GM23338 (cell line): ENCODE results near the gene DFFB. TPM values are rescaled to one million over a fixed set of nuclear protein-coding genes. Genes with fewer than 3 reads are reported as not detected.

ENCODE experiments used
- ATAC-seq: fragments of 200-7000 bp; cut with Tn5 transposase; 3 replicates; pipeline ENCODE4 v1.9.1; 2020
- DNase-seq: peaks from one replicate; pipeline ENCODE4 v3.0.0-alpha.2; 2015; ENCODE audit warnings: low spot score
- H2AFZ ChIP-seq: fragments of 200-600 bp; sonication (generic); 2 replicates; pipeline ENCODE4 v1.8.0; 2016; ENCODE audit warnings: antibody characterized with exemption, mild to moderate bottlenecking, moderate library complexity
- H3F3A ChIP-seq: fragments of 200-600 bp; sonication (generic); replicated peaks from 2 replicates; pipeline ENCODE4 v1.8.0; 2017; ENCODE audit warnings: antibody characterized with exemption, mixed run types, low read depth
- H3K27ac ChIP-seq: fragments of 200-600 bp; sonication (generic); 2 replicates; pipeline ENCODE4 v1.6.1; 2016; ENCODE audit warnings: low read depth
- H3K27me3 ChIP-seq: fragments of 200-600 bp; sonication (generic); 2 replicates; pipeline ENCODE4 v1.8.0; 2016; ENCODE audit warnings: mild to moderate bottlenecking, mixed run types, moderate library complexity; ENCODE audit not compliant: insufficient read depth
- H3K36me3 ChIP-seq: fragments of 200-600 bp; sonication (generic); 2 replicates; pipeline ENCODE4 v1.8.0; 2016; ENCODE audit warnings: mild to moderate bottlenecking; ENCODE audit not compliant: insufficient read depth
- H3K4me1 ChIP-seq: fragments of 200-600 bp; sonication (generic); 2 replicates; pipeline ENCODE4 v1.8.0; 2016; ENCODE audit warnings: mild to moderate bottlenecking, moderate library complexity; ENCODE audit not compliant: insufficient read depth
- H3K4me2 ChIP-seq: fragments of 200-600 bp; sonication (generic); 2 replicates; pipeline ENCODE4 v1.7.1; 2017; ENCODE audit warnings: mixed run types
- H3K4me3 ChIP-seq: fragments of 200-600 bp; sonication (generic); 2 replicates; pipeline ENCODE4 v1.6.1; 2016; ENCODE audit warnings: mixed run types
- H3K79me2 ChIP-seq: fragments of 200-600 bp; sonication (generic); replicated peaks from 2 replicates; pipeline ENCODE4 v1.8.0; 2017; ENCODE audit warnings: mild to moderate bottlenecking; ENCODE audit not compliant: insufficient read depth
- H3K9me2 ChIP-seq: fragments of 200-600 bp; sonication (generic); 2 replicates; pipeline ENCODE4 v1.8.0; 2017; ENCODE audit not compliant: insufficient read depth
- H4K20me1 ChIP-seq: fragments of 200-600 bp; sonication (generic); replicated peaks from 2 replicates; pipeline ENCODE4 v1.8.0; 2017; ENCODE audit warnings: mild to moderate bottlenecking; ENCODE audit not compliant: insufficient read depth
- H3K27ac Mint-ChIP-seq: 2 replicates; pipeline ENCODE4 v1.8.0; 2020; ENCODE audit warnings: inconsistent platforms, mild to moderate bottlenecking, moderate library complexity, mixed read lengths
- H3K27me3 Mint-ChIP-seq: 3 replicates; pipeline ENCODE4 v1.8.0; 2022; ENCODE audit warnings: low read depth, mild to moderate bottlenecking, moderate library complexity, mixed read lengths, inconsistent platforms; ENCODE audit not compliant: insufficient read depth, poor library complexity
- H3K36me3 Mint-ChIP-seq: 3 replicates; pipeline ENCODE4 v1.8.0; 2021; ENCODE audit warnings: low read depth, mild to moderate bottlenecking, inconsistent platforms, moderate library complexity, mixed read lengths
- H3K4me1 Mint-ChIP-seq: 3 replicates; pipeline ENCODE4 v1.8.0; 2020; ENCODE audit warnings: mild to moderate bottlenecking, inconsistent platforms, mixed read lengths
- H3K4me3 Mint-ChIP-seq: 3 replicates; pipeline ENCODE4 v1.8.0; 2021; ENCODE audit warnings: moderate library complexity, mild to moderate bottlenecking, inconsistent platforms, mixed read lengths
- H3K9me3 Mint-ChIP-seq: 3 replicates; pipeline ENCODE4 v1.8.0; 2020; ENCODE audit warnings: moderate library complexity, mild to moderate bottlenecking, inconsistent platforms, mixed read lengths
- CREB1 ChIP-seq: fragments of 250-450 bp; sonication (Bioruptor Pico); IDR thresholded peaks from 2 replicates; pipeline ENCODE4 v1.5.0; 2020; ENCODE audit warnings: low read depth, mild to moderate bottlenecking, moderate library complexity
- ETS1 ChIP-seq: IDR thresholded peaks from 2 replicates; pipeline ENCODE4 v1.6.1; 2016; ENCODE audit warnings: antibody characterized with exemption
- EZH2 ChIP-seq: fragments of 200-600 bp; sonication (generic); IDR thresholded peaks from one replicate; pipeline ENCODE4 v1.8.0; 2017; ENCODE audit warnings: antibody characterized with exemption, mild to moderate bottlenecking, low read depth; ENCODE audit not compliant: unreplicated experiment
- EZH2phosphoT487 ChIP-seq: fragments of 200-600 bp; sonication (generic); IDR thresholded peaks from one replicate; pipeline ENCODE4 v1.8.1; 2018; ENCODE audit warnings: antibody characterized with exemption; ENCODE audit not compliant: unreplicated experiment
- JUNB ChIP-seq: IDR thresholded peaks from one replicate; pipeline ENCODE4 v1.6.1; 2016; ENCODE audit warnings: antibody characterized with exemption; ENCODE audit not compliant: unreplicated experiment
- NANOG ChIP-seq: IDR thresholded peaks from 2 replicates; pipeline ENCODE4 v1.6.1; 2016; ENCODE audit warnings: antibody characterized with exemption, borderline replicate concordance
- POLR2AphosphoS5 ChIP-seq: IDR thresholded peaks from 2 replicates; pipeline ENCODE4 v1.6.1; 2016; ENCODE audit warnings: antibody characterized with exemption, low read depth
- STAT1 ChIP-seq: IDR thresholded peaks from one replicate; pipeline ENCODE4 v1.6.1; 2016; ENCODE audit warnings: antibody characterized with exemption; ENCODE audit not compliant: unreplicated experiment
- ZNF114 ChIP-seq: fragments of 250-450 bp; sonication (Bioruptor Pico); IDR thresholded peaks from 2 replicates; pipeline ENCODE4 v1.5.0; 2020; ENCODE audit warnings: mild to moderate bottlenecking, moderate library complexity
- ZNF331 ChIP-seq: fragments of 250-450 bp; sonication (Bioruptor Pico); IDR thresholded peaks from 2 replicates; pipeline ENCODE4 v1.5.0; 2020; ENCODE audit warnings: low read depth, mild to moderate bottlenecking, moderate library complexity
- polyA plus RNA-seq: library from polyadenylated mRNA; unstranded; fragments of >200 nt; fragmentation: Nextera tagmentation; extraction: Ambion mirVana; gene quantifications from 2 replicates; pipeline ENCODE4 v1.2.1, GENCODE V29; 2016
- total RNA-seq: library from RNA; depleted of rRNA; stranded (reverse); fragments of >200 nt; shearing (Covaris generic); gene quantifications from 2 replicates; pipeline ENCODE4 v1.2.3, GENCODE V29; 2014
- TF ChIP-seq, protein P1 (sequence below): fragments of 250-450 bp; sonication (Bioruptor Pico); IDR thresholded peaks from 2 replicates; pipeline ENCODE4 v1.5.0; 2020; ENCODE audit warnings: mild to moderate bottlenecking, moderate library complexity
- TF ChIP-seq, protein P2 (sequence below), 2 experiments: fragments of 200-600 bp in 1 of 2; sonication (generic) in 1 of 2; conservative IDR thresholded peaks; 2 replicates each; pipeline versions ENCODE4 v1.5.1 to v1.6.1; 2016 to 2017; ENCODE audit warnings: antibody characterized with exemption in 2 of 2, low read depth in 2 of 2, mild to moderate bottlenecking in 2 of 2, moderate library complexity in 1 of 2
- TF ChIP-seq, protein P3 (sequence below): IDR thresholded peaks from one replicate; pipeline ENCODE4 v1.6.1; 2018; ENCODE audit warnings: antibody characterized with exemption; ENCODE audit not compliant: unreplicated experiment

The DFFB gene
- total and polyA plus RNA-seq, 2 experiments from 2014 or later: 6.5 to 18.1 TPM

- H3K4me3 Mint-ChIP-seq: no peak overlapping the region
- Histone ChIP-seq H3K27me3 (no peaks in the 10 kb centered on the region), H3K79me2 (no peaks in the 10 kb centered on the region), H3K4me2 (no peak overlapping the region), H2AFZ (no peak overlapping the region), H3K4me1 (no peaks in the 10 kb centered on the region), H3K4me3 (no peak overlapping the region), H3K36me3 (no peaks in the 10 kb centered on the region), H3K27ac (no peak overlapping the region), H3K9me2 (no peaks in the 10 kb centered on the region), H4K20me1 (no peaks in the 10 kb centered on the region), H3F3A (peaks cover under 1% of the 10 kb centered on the region; the same call in 1 of the 2 replicates)
- peaks cover 11% of the 10 kb centered on the region for H3K27me3 Mint-ChIP-seq
- no peak for ATAC-seq
- H3K27ac Mint-ChIP-seq: no peak overlapping the region
- peaks cover under 1% of the 10 kb centered on the region; the same call in 1 of the 3 replicates for H3K9me3 Mint-ChIP-seq
- DNase-seq: peak; percentile 9
- H3K4me1 Mint-ChIP-seq: peaks cover 20% of the 10 kb centered on the region
- no peaks in the 10 kb centered on the region; the same call in 2 of the 3 replicates for H3K36me3 Mint-ChIP-seq
- TF ChIP-seq JUNB (no peak), POLR2AphosphoS5 (no peak), NANOG (no peak), STAT1 (no peak), EZH2 (no peak), ZNF331 (CRISPR knock-in tag) (no peak), ETS1 (no peak), CREB1 (CRISPR knock-in tag) (no peak), EZH2phosphoT487 (no peak), ZNF114 (CRISPR knock-in tag) (no peak)
- TF ChIP-seq, protein P1, sequence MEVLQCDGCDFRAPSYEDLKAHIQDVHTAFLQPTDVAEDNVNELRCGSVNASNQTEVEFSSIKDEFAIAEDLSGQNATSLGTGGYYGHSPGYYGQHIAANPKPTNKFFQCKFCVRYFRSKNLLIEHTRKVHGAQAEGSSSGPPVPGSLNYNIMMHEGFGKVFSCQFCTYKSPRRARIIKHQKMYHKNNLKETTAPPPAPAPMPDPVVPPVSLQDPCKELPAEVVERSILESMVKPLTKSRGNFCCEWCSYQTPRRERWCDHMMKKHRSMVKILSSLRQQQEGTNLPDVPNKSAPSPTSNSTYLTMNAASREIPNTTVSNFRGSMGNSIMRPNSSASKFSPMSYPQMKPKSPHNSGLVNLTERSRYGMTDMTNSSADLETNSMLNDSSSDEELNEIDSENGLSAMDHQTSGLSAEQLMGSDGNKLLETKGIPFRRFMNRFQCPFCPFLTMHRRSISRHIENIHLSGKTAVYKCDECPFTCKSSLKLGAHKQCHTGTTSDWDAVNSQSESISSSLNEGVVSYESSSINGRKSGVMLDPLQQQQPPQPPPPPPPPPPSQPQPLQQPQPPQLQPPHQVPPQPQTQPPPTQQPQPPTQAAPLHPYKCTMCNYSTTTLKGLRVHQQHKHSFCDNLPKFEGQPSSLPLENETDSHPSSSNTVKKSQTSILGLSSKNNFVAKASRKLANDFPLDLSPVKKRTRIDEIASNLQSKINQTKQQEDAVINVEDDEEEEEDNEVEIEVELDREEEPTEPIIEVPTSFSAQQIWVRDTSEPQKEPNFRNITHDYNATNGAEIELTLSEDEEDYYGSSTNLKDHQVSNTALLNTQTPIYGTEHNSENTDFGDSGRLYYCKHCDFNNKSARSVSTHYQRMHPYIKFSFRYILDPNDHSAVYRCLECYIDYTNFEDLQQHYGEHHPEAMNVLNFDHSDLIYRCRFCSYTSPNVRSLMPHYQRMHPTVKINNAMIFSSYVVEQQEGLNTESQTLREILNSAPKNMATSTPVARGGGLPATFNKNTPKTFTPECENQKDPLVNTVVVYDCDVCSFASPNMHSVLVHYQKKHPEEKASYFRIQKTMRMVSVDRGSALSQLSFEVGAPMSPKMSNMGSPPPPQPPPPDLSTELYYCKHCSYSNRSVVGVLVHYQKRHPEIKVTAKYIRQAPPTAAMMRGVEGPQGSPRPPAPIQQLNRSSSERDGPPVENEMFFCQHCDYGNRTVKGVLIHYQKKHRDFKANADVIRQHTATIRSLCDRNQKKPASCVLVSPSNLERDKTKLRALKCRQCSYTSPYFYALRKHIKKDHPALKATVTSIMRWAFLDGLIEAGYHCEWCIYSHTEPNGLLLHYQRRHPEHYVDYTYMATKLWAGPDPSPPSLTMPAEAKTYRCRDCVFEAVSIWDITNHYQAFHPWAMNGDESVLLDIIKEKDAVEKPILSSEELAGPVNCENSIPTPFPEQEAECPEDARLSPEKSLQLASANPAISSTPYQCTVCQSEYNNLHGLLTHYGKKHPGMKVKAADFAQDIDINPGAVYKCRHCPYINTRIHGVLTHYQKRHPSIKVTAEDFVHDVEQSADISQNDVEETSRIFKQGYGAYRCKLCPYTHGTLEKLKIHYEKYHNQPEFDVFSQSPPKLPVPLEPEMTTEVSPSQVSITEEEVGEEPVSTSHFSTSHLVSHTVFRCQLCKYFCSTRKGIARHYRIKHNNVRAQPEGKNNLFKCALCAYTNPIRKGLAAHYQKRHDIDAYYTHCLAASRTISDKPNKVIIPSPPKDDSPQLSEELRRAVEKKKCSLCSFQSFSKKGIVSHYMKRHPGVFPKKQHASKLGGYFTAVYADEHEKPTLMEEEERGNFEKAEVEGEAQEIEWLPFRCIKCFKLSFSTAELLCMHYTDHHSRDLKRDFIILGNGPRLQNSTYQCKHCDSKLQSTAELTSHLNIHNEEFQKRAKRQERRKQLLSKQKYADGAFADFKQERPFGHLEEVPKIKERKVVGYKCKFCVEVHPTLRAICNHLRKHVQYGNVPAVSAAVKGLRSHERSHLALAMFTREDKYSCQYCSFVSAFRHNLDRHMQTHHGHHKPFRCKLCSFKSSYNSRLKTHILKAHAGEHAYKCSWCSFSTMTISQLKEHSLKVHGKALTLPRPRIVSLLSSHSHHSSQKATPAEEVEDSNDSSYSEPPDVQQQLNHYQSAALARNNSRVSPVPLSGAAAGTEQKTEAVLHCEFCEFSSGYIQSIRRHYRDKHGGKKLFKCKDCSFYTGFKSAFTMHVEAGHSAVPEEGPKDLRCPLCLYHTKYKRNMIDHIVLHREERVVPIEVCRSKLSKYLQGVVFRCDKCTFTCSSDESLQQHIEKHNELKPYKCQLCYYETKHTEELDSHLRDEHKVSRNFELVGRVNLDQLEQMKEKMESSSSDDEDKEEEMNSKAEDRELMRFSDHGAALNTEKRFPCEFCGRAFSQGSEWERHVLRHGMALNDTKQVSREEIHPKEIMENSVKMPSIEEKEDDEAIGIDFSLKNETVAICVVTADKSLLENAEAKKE (CRISPR knock-in tag): no peak
- TF ChIP-seq, protein P2, sequence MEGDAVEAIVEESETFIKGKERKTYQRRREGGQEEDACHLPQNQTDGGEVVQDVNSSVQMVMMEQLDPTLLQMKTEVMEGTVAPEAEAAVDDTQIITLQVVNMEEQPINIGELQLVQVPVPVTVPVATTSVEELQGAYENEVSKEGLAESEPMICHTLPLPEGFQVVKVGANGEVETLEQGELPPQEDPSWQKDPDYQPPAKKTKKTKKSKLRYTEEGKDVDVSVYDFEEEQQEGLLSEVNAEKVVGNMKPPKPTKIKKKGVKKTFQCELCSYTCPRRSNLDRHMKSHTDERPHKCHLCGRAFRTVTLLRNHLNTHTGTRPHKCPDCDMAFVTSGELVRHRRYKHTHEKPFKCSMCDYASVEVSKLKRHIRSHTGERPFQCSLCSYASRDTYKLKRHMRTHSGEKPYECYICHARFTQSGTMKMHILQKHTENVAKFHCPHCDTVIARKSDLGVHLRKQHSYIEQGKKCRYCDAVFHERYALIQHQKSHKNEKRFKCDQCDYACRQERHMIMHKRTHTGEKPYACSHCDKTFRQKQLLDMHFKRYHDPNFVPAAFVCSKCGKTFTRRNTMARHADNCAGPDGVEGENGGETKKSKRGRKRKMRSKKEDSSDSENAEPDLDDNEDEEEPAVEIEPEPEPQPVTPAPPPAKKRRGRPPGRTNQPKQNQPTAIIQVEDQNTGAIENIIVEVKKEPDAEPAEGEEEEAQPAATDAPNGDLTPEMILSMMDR (conservative IDR thresholded peaks at IDR 0.05; ENCODE audit: low read depth in 2 of 2): no peak
- TF ChIP-seq, protein P3, sequence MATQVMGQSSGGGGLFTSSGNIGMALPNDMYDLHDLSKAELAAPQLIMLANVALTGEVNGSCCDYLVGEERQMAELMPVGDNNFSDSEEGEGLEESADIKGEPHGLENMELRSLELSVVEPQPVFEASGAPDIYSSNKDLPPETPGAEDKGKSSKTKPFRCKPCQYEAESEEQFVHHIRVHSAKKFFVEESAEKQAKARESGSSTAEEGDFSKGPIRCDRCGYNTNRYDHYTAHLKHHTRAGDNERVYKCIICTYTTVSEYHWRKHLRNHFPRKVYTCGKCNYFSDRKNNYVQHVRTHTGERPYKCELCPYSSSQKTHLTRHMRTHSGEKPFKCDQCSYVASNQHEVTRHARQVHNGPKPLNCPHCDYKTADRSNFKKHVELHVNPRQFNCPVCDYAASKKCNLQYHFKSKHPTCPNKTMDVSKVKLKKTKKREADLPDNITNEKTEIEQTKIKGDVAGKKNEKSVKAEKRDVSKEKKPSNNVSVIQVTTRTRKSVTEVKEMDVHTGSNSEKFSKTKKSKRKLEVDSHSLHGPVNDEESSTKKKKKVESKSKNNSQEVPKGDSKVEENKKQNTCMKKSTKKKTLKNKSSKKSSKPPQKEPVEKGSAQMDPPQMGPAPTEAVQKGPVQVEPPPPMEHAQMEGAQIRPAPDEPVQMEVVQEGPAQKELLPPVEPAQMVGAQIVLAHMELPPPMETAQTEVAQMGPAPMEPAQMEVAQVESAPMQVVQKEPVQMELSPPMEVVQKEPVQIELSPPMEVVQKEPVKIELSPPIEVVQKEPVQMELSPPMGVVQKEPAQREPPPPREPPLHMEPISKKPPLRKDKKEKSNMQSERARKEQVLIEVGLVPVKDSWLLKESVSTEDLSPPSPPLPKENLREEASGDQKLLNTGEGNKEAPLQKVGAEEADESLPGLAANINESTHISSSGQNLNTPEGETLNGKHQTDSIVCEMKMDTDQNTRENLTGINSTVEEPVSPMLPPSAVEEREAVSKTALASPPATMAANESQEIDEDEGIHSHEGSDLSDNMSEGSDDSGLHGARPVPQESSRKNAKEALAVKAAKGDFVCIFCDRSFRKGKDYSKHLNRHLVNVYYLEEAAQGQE: no peak
Measured at GRCh38 chr1:3904843-3905185, 47.5 kb downstream of the DFFB start.
